ENCODE results near the gene FANCC.

- TF ChIP-seq ZNF274 (IDR thresholded peaks at IDR 0.05; ENCODE audit: low read depth, low read length) (no peak), YY1 (IDR thresholded peaks at IDR 0.05; ENCODE audit: insufficient read depth, insufficient read length) (no peak)
Observed at GRCh38 chr9:95109456-95109855, 208.1 kb downstream of the FANCC start.
